ENCODE results near the gene HS3ST6.

GRCh38 chr16:1917056-1917664, 1.1 kb downstream of the HS3ST6 start:
- TF ChIP-seq CTCF (IDR thresholded peaks at IDR 0.05), result no peak
- no peak for TF ChIP-seq POLR2A (IDR thresholded peaks at IDR 0.05)
- no peak for TF ChIP-seq POLR2AphosphoS5 (IDR thresholded peaks at IDR 0.05)

Data from breast epithelium (tissue), 3 donors.